ENCODE measurements around the gene UBAC2. TPM values are rescaled to one million over a fixed set of nuclear protein-coding genes. Genes with fewer than 3 reads are reported as not detected.

Gene UBAC2
- total RNA-seq, 1 donor from 2014 or later = 59.8 TPM

GRCh38 chr13:99345345-99345744, 144.7 kb downstream of the UBAC2 start:
- Mint-ChIP-seq H3K9me3 (no peaks in the 10 kb centered on the region), H3K27ac (ENCODE audit: unreplicated experiment) (no peak overlapping the region), H3K4me1 (no peaks in the 10 kb centered on the region), H3K36me3 (ENCODE audit: low read depth) (peaks cover 29% of the 10 kb centered on the region), H3K27me3 (ENCODE audit: low read depth) (no peaks in the 10 kb centered on the region), H3K4me3 (no peak overlapping the region)
- TF ChIP-seq CTCF (conservative IDR thresholded peaks at IDR 0.05) = no peak
- DNase-seq (ENCODE audit: low read depth, low spot score) = no peak

GRCh38 chr13:99346335-99347042, 145.8 kb downstream of the UBAC2 start:
- no peaks in the 10 kb centered on the region for H3K27me3 Mint-ChIP-seq (ENCODE audit: low read depth)
- TF ChIP-seq CTCF (conservative IDR thresholded peaks at IDR 0.05) = no peak
- H3K4me1 Mint-ChIP-seq = peaks cover 5% of the 10 kb centered on the region
- DNase-seq (ENCODE audit: low read depth, low spot score) = no peak
- H3K9me3 Mint-ChIP-seq = no peaks in the 10 kb centered on the region
- peaks cover 26% of the 10 kb centered on the region for H3K36me3 Mint-ChIP-seq (ENCODE audit: low read depth)
- H3K27ac Mint-ChIP-seq (ENCODE audit: unreplicated experiment) = peak overlapping the region; percentile 70
- no peak overlapping the region for H3K4me3 Mint-ChIP-seq

- Mint-ChIP-seq H3K27ac (ENCODE audit: unreplicated experiment) (no peak overlapping the region), H3K4me3 (no peak overlapping the region), H3K27me3 (ENCODE audit: low read depth) (no peaks in the 10 kb centered on the region)
Measured at GRCh38 chr13:99347335-99347878, 146.8 kb downstream of the UBAC2 start.

GRCh38 chr13:99347911-99348451, 147.3 kb downstream of the UBAC2 start:
- Mint-ChIP-seq H3K27ac (ENCODE audit: unreplicated experiment) (no peak overlapping the region), H3K9me3 (no peaks in the 10 kb centered on the region), H3K4me3 (no peak overlapping the region), H3K36me3 (ENCODE audit: low read depth) (peaks cover 22% of the 10 kb centered on the region), H3K27me3 (ENCODE audit: low read depth) (no peaks in the 10 kb centered on the region), H3K4me1 (peaks cover 5% of the 10 kb centered on the region)
- TF ChIP-seq CTCF (conservative IDR thresholded peaks at IDR 0.05) = no peak
- no peak for DNase-seq (ENCODE audit: low read depth, low spot score)

More at GRCh38 chr13:99347335-99347878, 146.8 kb downstream of the UBAC2 start:
- peaks cover 5% of the 10 kb centered on the region for H3K4me1 Mint-ChIP-seq
- H3K36me3 Mint-ChIP-seq (ENCODE audit: low read depth) = peaks cover 22% of the 10 kb centered on the region
- no peaks in the 10 kb centered on the region for H3K9me3 Mint-ChIP-seq
- no peak for DNase-seq (ENCODE audit: low read depth, low spot score)
- no peak for TF ChIP-seq CTCF (conservative IDR thresholded peaks at IDR 0.05)

GRCh38 chr13:99350191-99350590, 149.5 kb downstream of the UBAC2 start:
- no peak overlapping the region for H3K4me3 Mint-ChIP-seq
- H3K4me1 Mint-ChIP-seq = peaks cover 12% of the 10 kb centered on the region
- peaks cover 23% of the 10 kb centered on the region for H3K36me3 Mint-ChIP-seq (ENCODE audit: low read depth)
- DNase-seq (ENCODE audit: low read depth, low spot score) = no peak
- no peaks in the 10 kb centered on the region for H3K9me3 Mint-ChIP-seq
- H3K27ac Mint-ChIP-seq (ENCODE audit: unreplicated experiment) = no peak overlapping the region
- TF ChIP-seq CTCF (conservative IDR thresholded peaks at IDR 0.05) = no peak
- no peaks in the 10 kb centered on the region for H3K27me3 Mint-ChIP-seq (ENCODE audit: low read depth)

All from neural crest cell (in vitro differentiated cells).